ENCODE results near the gene NOP53.

NOP53 gene

GRCh38 chr19:47778049-47778953 is 33.0 kb downstream of the NOP53 start, which contains the start of gene SELENOW (continued):
- TF ChIP-seq ZNF701 (tag by site-specific recombination; IDR thresholded peaks at IDR 0.05) = no peak
- TF ChIP-seq OVOL3 (tag by site-specific recombination; IDR thresholded peaks at IDR 0.05) = no peak
- TF ChIP-seq ZSCAN18 (tag by site-specific recombination; IDR thresholded peaks at IDR 0.05) = no peak
- peak; percentile 82; the same call in 1 of the 2 replicates for TF ChIP-seq ZNF660 (tag by site-specific recombination; IDR thresholded peaks at IDR 0.05)
- TF ChIP-seq ZNF664 (tag by site-specific recombination; IDR thresholded peaks at IDR 0.05) = 0 out of 2 replicates have a peak, but pooled peaks have one; percentile 13
- TF ChIP-seq ZBTB17 (tag by site-specific recombination; IDR thresholded peaks at IDR 0.05) = peak; percentile 91
- no peak for TF ChIP-seq ZBTB21 (tag by site-specific recombination; IDR thresholded peaks at IDR 0.05)
- TF ChIP-seq ZNF266 (tag by site-specific recombination; IDR thresholded peaks at IDR 0.05; ENCODE audit: low read depth) = no peak
- TF ChIP-seq ZSCAN30 (tag by site-specific recombination; IDR thresholded peaks at IDR 0.05) = peak; percentile 81; the same call in 1 of the 2 replicates
- no peak for TF ChIP-seq ZNF155 (tag by site-specific recombination; IDR thresholded peaks at IDR 0.05)
- TF ChIP-seq, protein P1, sequence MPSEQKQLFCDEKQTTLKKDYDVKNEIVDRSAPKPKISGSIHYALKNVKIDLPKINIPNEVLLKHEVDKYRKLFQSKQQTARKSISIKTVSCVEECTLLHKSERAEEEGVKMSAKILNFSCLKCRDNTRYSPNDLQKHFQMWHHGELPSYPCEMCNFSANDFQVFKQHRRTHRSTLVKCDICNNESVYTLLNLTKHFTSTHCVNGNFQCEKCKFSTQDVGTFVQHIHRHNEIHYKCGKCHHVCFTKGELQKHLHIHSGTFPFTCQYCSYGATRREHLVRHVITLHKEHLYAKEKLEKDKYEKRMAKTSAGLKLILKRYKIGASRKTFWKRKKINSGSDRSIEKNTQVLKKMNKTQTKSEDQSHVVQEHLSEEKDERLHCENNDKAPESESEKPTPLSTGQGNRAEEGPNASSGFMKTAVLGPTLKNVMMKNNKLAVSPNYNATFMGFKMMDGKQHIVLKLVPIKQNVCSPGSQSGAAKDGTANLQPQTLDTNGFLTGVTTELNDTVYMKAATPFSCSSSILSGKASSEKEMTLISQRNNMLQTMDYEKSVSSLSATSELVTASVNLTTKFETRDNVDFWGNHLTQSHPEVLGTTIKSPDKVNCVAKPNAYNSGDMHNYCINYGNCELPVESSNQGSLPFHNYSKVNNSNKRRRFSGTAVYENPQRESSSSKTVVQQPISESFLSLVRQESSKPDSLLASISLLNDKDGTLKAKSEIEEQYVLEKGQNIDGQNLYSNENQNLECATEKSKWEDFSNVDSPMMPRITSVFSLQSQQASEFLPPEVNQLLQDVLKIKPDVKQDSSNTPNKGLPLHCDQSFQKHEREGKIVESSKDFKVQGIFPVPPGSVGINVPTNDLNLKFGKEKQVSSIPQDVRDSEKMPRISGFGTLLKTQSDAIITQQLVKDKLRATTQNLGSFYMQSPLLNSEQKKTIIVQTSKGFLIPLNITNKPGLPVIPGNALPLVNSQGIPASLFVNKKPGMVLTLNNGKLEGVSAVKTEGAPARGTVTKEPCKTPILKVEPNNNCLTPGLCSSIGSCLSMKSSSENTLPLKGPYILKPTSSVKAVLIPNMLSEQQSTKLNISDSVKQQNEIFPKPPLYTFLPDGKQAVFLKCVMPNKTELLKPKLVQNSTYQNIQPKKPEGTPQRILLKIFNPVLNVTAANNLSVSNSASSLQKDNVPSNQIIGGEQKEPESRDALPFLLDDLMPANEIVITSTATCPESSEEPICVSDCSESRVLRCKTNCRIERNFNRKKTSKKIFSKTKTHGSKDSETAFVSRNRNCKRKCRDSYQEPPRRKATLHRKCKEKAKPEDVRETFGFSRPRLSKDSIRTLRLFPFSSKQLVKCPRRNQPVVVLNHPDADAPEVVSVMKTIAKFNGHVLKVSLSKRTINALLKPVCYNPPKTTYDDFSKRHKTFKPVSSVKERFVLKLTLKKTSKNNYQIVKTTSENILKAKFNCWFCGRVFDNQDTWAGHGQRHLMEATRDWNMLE (tag by site-specific recombination; conservative IDR thresholded peaks at IDR 0.05; ENCODE audit: low read depth) = no peak
- TF ChIP-seq ZNF596 (tag by site-specific recombination; IDR thresholded peaks at IDR 0.05) = no peak
- no peak for TF ChIP-seq ZNF16 (tag by site-specific recombination; IDR thresholded peaks at IDR 0.05; ENCODE audit: low read depth)
- TF ChIP-seq SALL2 (tag by site-specific recombination; IDR thresholded peaks at IDR 0.05; ENCODE audit: borderline replicate concordance) = no peak
- no peak for TF ChIP-seq ZNF621 (tag by site-specific recombination; IDR thresholded peaks at IDR 0.05)
- no peak for TF ChIP-seq HIC1 (tag by site-specific recombination; IDR thresholded peaks at IDR 0.05)
- no peak for TF ChIP-seq ELK4 (IDR thresholded peaks at IDR 0.05; ENCODE audit: borderline replicate concordance, low read depth, low read length)
- TF ChIP-seq ZNF626 (tag by site-specific recombination; IDR thresholded peaks at IDR 0.05) = no peak
- TF ChIP-seq ZBTB48 (tag by site-specific recombination; IDR thresholded peaks at IDR 0.05) = 0 out of 2 replicates have a peak, but pooled peaks have one; percentile 42
- TF ChIP-seq ZFHX2 (tag by site-specific recombination; conservative IDR thresholded peaks at IDR 0.05) = peak; percentile 99
- TF ChIP-seq OSR2 (tag by site-specific recombination; IDR thresholded peaks at IDR 0.05) = peak; percentile 11; the same call in 1 of the 2 replicates
- peak; percentile 65; the same call in 1 of the 2 replicates for TF ChIP-seq ZNF24 (tag by site-specific recombination; IDR thresholded peaks at IDR 0.05)
- TF ChIP-seq ZNF830 (tag by site-specific recombination; IDR thresholded peaks at IDR 0.05; ENCODE audit: low read depth) = no peak
- peak; percentile 93 for TF ChIP-seq ZXDB (tag by site-specific recombination; IDR thresholded peaks at IDR 0.05)
- peak; percentile 97 for TF ChIP-seq EGR2 (tag by site-specific recombination; IDR thresholded peaks at IDR 0.05; ENCODE audit: low read depth)
- no peak for TF ChIP-seq ZNF157 (tag by site-specific recombination; IDR thresholded peaks at IDR 0.05)
- TF ChIP-seq ZNF768 (tag by site-specific recombination; IDR thresholded peaks at IDR 0.05) = no peak
- no peak for TF ChIP-seq ZNF354C (tag by site-specific recombination; IDR thresholded peaks at IDR 0.05; ENCODE audit: borderline replicate concordance, low read depth)
- TF ChIP-seq ZFP37 (tag by site-specific recombination; IDR thresholded peaks at IDR 0.05) = no peak; the same call in 1 of the 2 replicates
- no peak for TF ChIP-seq ZNF530 (tag by site-specific recombination; IDR thresholded peaks at IDR 0.05; ENCODE audit: low read depth)
